Esophagus squamous epithelium (tissue), 4 donors: ENCODE results near the gene RALGPS1.

Source experiments
- CTCF ChIP-seq, 6 experiments: fragments of 450-650 bp in 4 of 6; fragments of 200-600 bp in 2 of 6; sonication (generic) in 2 of 6; IDR thresholded peaks; one replicate each; pipeline ENCODE4 v1.5.1; 2016 to 2019; ENCODE audit warnings: antibody characterized with exemption in 6 of 6, mild to moderate bottlenecking in 4 of 6, moderate library complexity in 4 of 6
- POLR2A ChIP-seq, 4 donors: fragments of 450-650 bp; IDR thresholded peaks; one replicate each; pipeline ENCODE4 v1.6.1; 2017; ENCODE audit warnings: antibody characterized with exemption in 4 of 4, mild to moderate bottlenecking in 4 of 4, moderate library complexity in 3 of 4

- TF ChIP-seq CTCF (IDR thresholded peaks at IDR 0.05) = no peak
- no peak for TF ChIP-seq POLR2A (IDR thresholded peaks at IDR 0.05)
These were observed 101.4 kb downstream of the RALGPS1 start for GRCh38 chr9:127015921-127016512.
